Vagina (tissue), 2 donors: ENCODE measurements around the gene GRIK2.

ENCODE experiments used
- CTCF ChIP-seq, 3 experiments: fragments of 450-650 bp in 2 of 3; fragments of 200-600 bp in 1 of 3; sonication (generic) in 1 of 3; IDR thresholded peaks; one replicate each; pipeline ENCODE4 v1.5.1; 2017 to 2019; ENCODE audit warnings: antibody characterized with exemption in 3 of 3, mild to moderate bottlenecking in 2 of 3, moderate library complexity in 2 of 3
- POLR2AphosphoS5 ChIP-seq, 2 donors: sonication (generic); formaldehyde crosslinking; IDR thresholded peaks; one replicate each; pipeline ENCODE4 v1.9.0; 2017; ENCODE audit warnings: antibody characterized with exemption in 2 of 2, mild to moderate bottlenecking in 2 of 2, low read depth in 1 of 2; ENCODE audit not compliant: insufficient read depth in 1 of 2

GRCh38 chr6:101608703-101609102 lies 215.2 kb downstream of the GRIK2 start:
- TF ChIP-seq CTCF (IDR thresholded peaks at IDR 0.05) (no peak), POLR2AphosphoS5 (IDR thresholded peaks at IDR 0.05; ENCODE audit: insufficient read depth in 1 of 2, low read depth in 1 of 2) (no peak)
